Gastroesophageal sphincter (tissue), 3 donors: ENCODE data around the gene KLHL26.

Experiments used
- EP300 ChIP-seq: sonication (generic); formaldehyde crosslinking; IDR thresholded peaks from one replicate; pipeline ENCODE4 v1.6.1; 2017; ENCODE audit warnings: antibody characterized with exemption, mild to moderate bottlenecking
- POLR2A ChIP-seq, 2 donors: fragments of 450-650 bp; IDR thresholded peaks; one replicate each; pipeline ENCODE4 v1.6.1; 2017; ENCODE audit warnings: antibody characterized with exemption in 2 of 2, mild to moderate bottlenecking in 2 of 2, moderate library complexity in 1 of 2
- POLR2AphosphoS5 ChIP-seq: sonication (generic); formaldehyde crosslinking; IDR thresholded peaks from one replicate; pipeline ENCODE4 v1.6.1; 2017; ENCODE audit warnings: antibody characterized with exemption
- TF ChIP-seq, protein P1 (sequence below), 4 experiments: fragments of 200-600 bp in 2 of 4; fragments of 450-650 bp in 2 of 4; sonication (generic) in 1 of 4; IDR thresholded peaks; one replicate each; pipeline ENCODE4 v1.5.1; 2017 to 2019; ENCODE audit warnings: antibody characterized with exemption in 4 of 4, mild to moderate bottlenecking in 2 of 4, moderate library complexity in 2 of 4

DNA sequence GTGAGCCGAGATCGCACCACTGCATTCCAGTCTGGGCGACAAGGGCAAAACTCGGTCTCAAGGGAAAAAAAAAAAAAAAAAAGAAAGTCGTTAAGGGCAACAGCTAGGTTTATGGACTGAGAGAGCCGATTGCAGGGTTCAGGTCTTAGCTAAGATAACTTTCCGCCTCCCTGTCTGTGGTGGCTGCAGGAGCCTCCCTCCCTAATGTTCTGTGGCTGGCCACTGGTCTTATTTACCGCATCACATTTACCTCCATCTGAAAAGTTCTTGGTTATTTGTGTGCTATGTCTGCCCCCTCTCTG lies 45.9 kb downstream of the KLHL26 start:
- no peak for TF ChIP-seq POLR2A (IDR thresholded peaks at IDR 0.05)
- TF ChIP-seq, protein P1, sequence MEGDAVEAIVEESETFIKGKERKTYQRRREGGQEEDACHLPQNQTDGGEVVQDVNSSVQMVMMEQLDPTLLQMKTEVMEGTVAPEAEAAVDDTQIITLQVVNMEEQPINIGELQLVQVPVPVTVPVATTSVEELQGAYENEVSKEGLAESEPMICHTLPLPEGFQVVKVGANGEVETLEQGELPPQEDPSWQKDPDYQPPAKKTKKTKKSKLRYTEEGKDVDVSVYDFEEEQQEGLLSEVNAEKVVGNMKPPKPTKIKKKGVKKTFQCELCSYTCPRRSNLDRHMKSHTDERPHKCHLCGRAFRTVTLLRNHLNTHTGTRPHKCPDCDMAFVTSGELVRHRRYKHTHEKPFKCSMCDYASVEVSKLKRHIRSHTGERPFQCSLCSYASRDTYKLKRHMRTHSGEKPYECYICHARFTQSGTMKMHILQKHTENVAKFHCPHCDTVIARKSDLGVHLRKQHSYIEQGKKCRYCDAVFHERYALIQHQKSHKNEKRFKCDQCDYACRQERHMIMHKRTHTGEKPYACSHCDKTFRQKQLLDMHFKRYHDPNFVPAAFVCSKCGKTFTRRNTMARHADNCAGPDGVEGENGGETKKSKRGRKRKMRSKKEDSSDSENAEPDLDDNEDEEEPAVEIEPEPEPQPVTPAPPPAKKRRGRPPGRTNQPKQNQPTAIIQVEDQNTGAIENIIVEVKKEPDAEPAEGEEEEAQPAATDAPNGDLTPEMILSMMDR (IDR thresholded peaks at IDR 0.05) = no peak
- no peak for TF ChIP-seq POLR2AphosphoS5
- TF ChIP-seq EP300 = no peak
